HepG2 (cell line): ENCODE results near the gene VWA7. TPM values are rescaled to one million over a fixed set of nuclear protein-coding genes. Genes with fewer than 3 reads are reported as not detected.
A peak's percentile ranks its signal among the peaks of the same experiment; 100 is the strongest.

Experiments
- BRF2 ChIP-seq: sonication (generic); formaldehyde crosslinking; IDR thresholded peaks from 2 replicates; pipeline ENCODE4 v1.8.1; 2022; ENCODE audit warnings: mild to moderate bottlenecking, missing genetic modification reagents
- CENPT ChIP-seq: sonication (generic); formaldehyde crosslinking; IDR thresholded peaks from 2 replicates; pipeline ENCODE4 v1.8.0; 2022; ENCODE audit warnings: low read depth, mild to moderate bottlenecking, moderate library complexity, missing genetic modification reagents
- CHCHD3 ChIP-seq: sonication (generic); formaldehyde crosslinking; IDR thresholded peaks from 2 replicates; pipeline ENCODE4 v1.8.0; 2022; ENCODE audit warnings: mild to moderate bottlenecking, missing genetic modification reagents, moderate library complexity
- E2F2 ChIP-seq: sonication (generic); formaldehyde crosslinking; IDR thresholded peaks from 2 replicates; pipeline ENCODE4 v1.4.0; 2020; ENCODE audit warnings: missing genetic modification reagents, borderline replicate concordance
- HOXD1 ChIP-seq: sonication (generic); formaldehyde crosslinking; IDR thresholded peaks from 2 replicates; pipeline ENCODE4 v1.5.0; 2020; ENCODE audit warnings: missing genetic modification reagents
- IRX3 ChIP-seq: sonication (generic); formaldehyde crosslinking; IDR thresholded peaks from 2 replicates; pipeline ENCODE4 v1.8.1; 2023; ENCODE audit warnings: mild to moderate bottlenecking, low read depth, missing genetic modification reagents, borderline replicate concordance
- MEIS1 ChIP-seq: sonication (generic); formaldehyde crosslinking; IDR thresholded peaks from 2 replicates; pipeline ENCODE4 v1.9.0; 2021; ENCODE audit warnings: mild to moderate bottlenecking, missing genetic modification reagents, moderate library complexity, borderline replicate concordance
- MNT ChIP-seq: fragments of 450-650 bp; IDR thresholded peaks from 2 replicates; pipeline ENCODE4 v1.6.1; 2016
- SALL2 ChIP-seq: sonication (generic); formaldehyde crosslinking; IDR thresholded peaks from 2 replicates; pipeline ENCODE4 v1.8.1; 2023; ENCODE audit warnings: mild to moderate bottlenecking, missing genetic modification reagents, inconsistent platforms
- SIN3A ChIP-seq: IDR thresholded peaks from 2 replicates; pipeline ENCODE4 v1.6.1; 2011; ENCODE audit warnings: low read depth, mild to moderate bottlenecking, control low read depth, low read length, borderline replicate concordance
- ZFP41 ChIP-seq: sonication (generic); formaldehyde crosslinking; IDR thresholded peaks from 2 replicates; pipeline ENCODE4 v1.4.0; 2020; ENCODE audit warnings: mild to moderate bottlenecking, missing genetic modification reagents, borderline replicate concordance
- ZNF34 ChIP-seq: sonication (generic); formaldehyde crosslinking; IDR thresholded peaks from 2 replicates; pipeline ENCODE4 v1.4.0; 2020; ENCODE audit warnings: mild to moderate bottlenecking, missing genetic modification reagents, borderline replicate concordance
- ZNF367 ChIP-seq: sonication (generic); formaldehyde crosslinking; IDR thresholded peaks from 2 replicates; pipeline ENCODE4 v1.4.0; 2020; ENCODE audit warnings: missing genetic modification reagents, borderline replicate concordance
- ZNF607 ChIP-seq: sonication (generic); formaldehyde crosslinking; IDR thresholded peaks from 2 replicates; pipeline ENCODE4 v1.5.1; 2020; ENCODE audit warnings: missing genetic modification reagents, mild to moderate bottlenecking, borderline replicate concordance
- ZNF674 ChIP-seq: sonication (generic); formaldehyde crosslinking; IDR thresholded peaks from 2 replicates; pipeline ENCODE4 v1.5.0; 2020; ENCODE audit warnings: low read depth, mild to moderate bottlenecking, missing genetic modification reagents
- ZNF772 ChIP-seq: sonication (generic); formaldehyde crosslinking; IDR thresholded peaks from 2 replicates; pipeline ENCODE4 v1.5.0; 2020; ENCODE audit warnings: mild to moderate bottlenecking, missing genetic modification reagents
- polyA plus RNA-seq, 8 experiments: library from polyadenylated mRNA; depleted of rRNA in 3 of 8; stranded (reverse) in 7 of 8; unstranded in 1 of 8; fragments of >200 nt; fragmentation: Illumina TruSeq in 4 of 8; extraction: Trizol in 4 of 8; gene quantifications; 2 replicates each; pipeline versions ENCODE4 v1.2.1 to v1.2.3, GENCODE V29; 2011 to 2016; ENCODE audit warnings: low read depth in 4 of 8, missing spikeins in 1 of 8, mixed read lengths in 1 of 8; ENCODE audit not compliant: insufficient read depth in 1 of 8
- total RNA-seq, 5 experiments: library from RNA; depleted of rRNA; stranded (reverse); fragments of >200 nt; fragmentation: Illumina TruSeq; extraction: Trizol; gene quantifications; 2 replicates each; pipeline ENCODE4 v1.2.3, GENCODE V29; 2016; ENCODE audit warnings: low read depth in 1 of 5
- TF ChIP-seq, protein P1 (sequence below): sonication (generic); formaldehyde crosslinking; IDR thresholded peaks from 2 replicates; pipeline ENCODE4 v1.4.0; 2020; ENCODE audit warnings: missing genetic modification reagents
- TF ChIP-seq, protein P2 (sequence below): sonication (generic); formaldehyde crosslinking; IDR thresholded peaks from 2 replicates; pipeline ENCODE4 v1.4.0; 2020; ENCODE audit warnings: mild to moderate bottlenecking, missing genetic modification reagents, borderline replicate concordance

Gene VWA7
- total and polyA plus RNA-seq, 2 of the 13 experiments (the other 11 are each of a cell fraction or from before 2014, with no cell fraction given) = 0.86 to 3.3 TPM

- TF ChIP-seq E2F2 (CRISPR knock-in tag) (no peak), HOXD1 (CRISPR knock-in tag) (peak; percentile 78), ZFP41 (CRISPR knock-in tag) (peak; percentile 35; the same call in 1 of the 2 replicates), SALL2 (peak; percentile 95), MEIS1 (CRISPR knock-in tag) (peak; percentile 89), ZNF34 (CRISPR knock-in tag) (peak; percentile 94; the same call in 1 of the 2 replicates), ZNF367 (peak; percentile 73; the same call in 1 of the 2 replicates), MNT (peak; percentile 81), IRX3 (no peak), SIN3A (peak; percentile 89; the same call in 1 of the 2 replicates), ZNF607 (CRISPR knock-in tag) (peak; percentile 74), ZNF772 (CRISPR knock-in tag) (peak; percentile 42; the same call in 1 of the 2 replicates), CENPT (CRISPR knock-in tag) (peak; percentile 89; the same call in 1 of the 2 replicates), BRF2 (CRISPR knock-in tag) (peak; percentile 43), ZNF674 (0 out of 2 replicates have a peak, but pooled peaks have one; percentile 88), CHCHD3 (CRISPR knock-in tag) (0 out of 2 replicates have a peak, but pooled peaks have one; percentile 59)
- TF ChIP-seq, protein P1, sequence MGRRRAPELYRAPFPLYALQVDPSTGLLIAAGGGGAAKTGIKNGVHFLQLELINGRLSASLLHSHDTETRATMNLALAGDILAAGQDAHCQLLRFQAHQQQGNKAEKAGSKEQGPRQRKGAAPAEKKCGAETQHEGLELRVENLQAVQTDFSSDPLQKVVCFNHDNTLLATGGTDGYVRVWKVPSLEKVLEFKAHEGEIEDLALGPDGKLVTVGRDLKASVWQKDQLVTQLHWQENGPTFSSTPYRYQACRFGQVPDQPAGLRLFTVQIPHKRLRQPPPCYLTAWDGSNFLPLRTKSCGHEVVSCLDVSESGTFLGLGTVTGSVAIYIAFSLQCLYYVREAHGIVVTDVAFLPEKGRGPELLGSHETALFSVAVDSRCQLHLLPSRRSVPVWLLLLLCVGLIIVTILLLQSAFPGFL (CRISPR knock-in tag) = 0 out of 2 replicates have a peak, but pooled peaks have one; percentile 32
- TF ChIP-seq, protein P2, sequence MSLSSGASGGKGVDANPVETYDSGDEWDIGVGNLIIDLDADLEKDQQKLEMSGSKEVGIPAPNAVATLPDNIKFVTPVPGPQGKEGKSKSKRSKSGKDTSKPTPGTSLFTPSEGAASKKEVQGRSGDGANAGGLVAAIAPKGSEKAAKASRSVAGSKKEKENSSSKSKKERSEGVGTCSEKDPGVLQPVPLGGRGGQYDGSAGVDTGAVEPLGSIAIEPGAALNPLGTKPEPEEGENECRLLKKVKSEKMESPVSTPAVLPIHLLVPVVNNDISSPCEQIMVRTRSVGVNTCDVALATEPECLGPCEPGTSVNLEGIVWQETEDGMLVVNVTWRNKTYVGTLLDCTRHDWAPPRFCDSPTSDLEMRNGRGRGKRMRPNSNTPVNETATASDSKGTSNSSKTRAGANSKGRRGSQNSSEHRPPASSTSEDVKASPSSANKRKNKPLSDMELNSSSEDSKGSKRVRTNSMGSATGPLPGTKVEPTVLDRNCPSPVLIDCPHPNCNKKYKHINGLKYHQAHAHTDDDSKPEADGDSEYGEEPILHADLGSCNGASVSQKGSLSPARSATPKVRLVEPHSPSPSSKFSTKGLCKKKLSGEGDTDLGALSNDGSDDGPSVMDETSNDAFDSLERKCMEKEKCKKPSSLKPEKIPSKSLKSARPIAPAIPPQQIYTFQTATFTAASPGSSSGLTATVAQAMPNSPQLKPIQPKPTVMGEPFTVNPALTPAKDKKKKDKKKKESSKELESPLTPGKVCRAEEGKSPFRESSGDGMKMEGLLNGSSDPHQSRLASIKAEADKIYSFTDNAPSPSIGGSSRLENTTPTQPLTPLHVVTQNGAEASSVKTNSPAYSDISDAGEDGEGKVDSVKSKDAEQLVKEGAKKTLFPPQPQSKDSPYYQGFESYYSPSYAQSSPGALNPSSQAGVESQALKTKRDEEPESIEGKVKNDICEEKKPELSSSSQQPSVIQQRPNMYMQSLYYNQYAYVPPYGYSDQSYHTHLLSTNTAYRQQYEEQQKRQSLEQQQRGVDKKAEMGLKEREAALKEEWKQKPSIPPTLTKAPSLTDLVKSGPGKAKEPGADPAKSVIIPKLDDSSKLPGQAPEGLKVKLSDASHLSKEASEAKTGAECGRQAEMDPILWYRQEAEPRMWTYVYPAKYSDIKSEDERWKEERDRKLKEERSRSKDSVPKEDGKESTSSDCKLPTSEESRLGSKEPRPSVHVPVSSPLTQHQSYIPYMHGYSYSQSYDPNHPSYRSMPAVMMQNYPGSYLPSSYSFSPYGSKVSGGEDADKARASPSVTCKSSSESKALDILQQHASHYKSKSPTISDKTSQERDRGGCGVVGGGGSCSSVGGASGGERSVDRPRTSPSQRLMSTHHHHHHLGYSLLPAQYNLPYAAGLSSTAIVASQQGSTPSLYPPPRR = peak; percentile 56; the same call in 1 of the 2 replicates
Observed at GRCh38 chr6:31795616-31796298, 18.6 kb upstream of the VWA7 start, which contains the start of gene VARS1 (continued).
